HG03097 (cell line): ENCODE data around the gene CCDC201.
"Not testable (repeated sequence)": the region's sequence is repeated elsewhere in the genome, so short reads cannot be mapped to it uniquely, and the experiment has no call there.

ENCODE experiments used
- ATAC-seq: cut with Tn5 transposase; IDR thresholded peaks from one replicate; pipeline ENCODE4 v1.9.1; 2021; ENCODE audit not compliant: unreplicated experiment, low FRiP score

Gene CCDC201

DNA sequence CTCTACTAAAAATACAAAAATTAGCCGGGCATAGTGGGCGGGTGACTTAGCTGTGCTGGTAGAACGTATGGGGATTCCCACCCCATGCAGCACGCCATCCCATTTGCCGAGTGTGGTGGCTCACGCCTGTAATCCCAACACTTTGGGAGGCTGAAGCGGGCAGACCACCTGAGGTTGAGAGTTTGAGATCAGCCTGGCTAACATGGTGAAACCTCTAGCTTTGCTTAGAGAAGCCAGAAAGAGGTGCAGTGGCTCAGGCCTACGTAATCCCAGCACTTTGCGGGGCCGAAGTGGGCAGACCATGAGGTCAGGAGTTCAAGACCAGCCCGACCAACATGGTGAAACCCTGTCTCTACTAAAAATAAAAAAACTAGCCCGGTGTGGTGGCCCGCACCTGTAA lies 45.2 kb downstream of the CCDC201 start:
- not testable (repeated sequence) for ATAC-seq

DNA sequence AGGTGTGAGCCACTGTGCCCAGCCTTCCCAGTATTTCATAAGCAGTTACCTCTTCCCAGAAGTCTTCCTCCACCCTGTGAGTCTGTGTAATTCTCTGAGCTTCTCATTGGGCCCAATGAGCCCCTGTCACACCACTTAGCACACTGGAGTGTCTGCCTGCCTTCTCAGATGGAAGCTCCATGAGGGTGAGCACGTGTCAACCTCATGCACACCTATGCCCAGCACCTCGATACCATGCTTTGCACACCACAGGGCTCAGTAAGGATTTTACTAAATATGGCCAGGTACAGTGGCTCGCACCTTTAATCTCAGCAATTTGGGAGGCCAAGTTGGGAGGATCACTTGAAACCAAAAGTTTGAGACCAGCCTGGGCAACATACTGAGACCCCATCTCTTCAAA lies 46.3 kb downstream of the CCDC201 start:
- ATAC-seq, result not testable (repeated sequence)

DNA sequence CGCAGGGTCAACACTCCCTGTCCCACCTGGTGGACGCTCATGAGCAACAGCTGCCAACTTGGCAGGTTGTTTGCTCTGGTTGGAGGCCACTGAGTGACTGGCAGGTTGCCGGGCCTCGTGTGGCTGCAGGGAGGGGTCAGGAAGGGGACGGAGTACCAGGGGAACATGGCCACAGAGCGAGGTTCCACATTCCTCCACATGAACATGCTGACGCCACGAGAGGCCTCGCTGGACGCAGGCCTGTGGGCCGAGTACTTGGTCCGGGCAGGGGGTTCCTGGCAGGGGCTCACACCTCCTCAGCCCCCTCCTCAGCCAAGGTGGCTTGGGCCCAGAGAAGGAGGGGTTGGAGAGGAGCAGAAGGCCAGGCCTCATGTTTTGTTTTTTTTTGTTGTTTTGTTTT lies 54.1 kb downstream of the CCDC201 start:
- ATAC-seq, result not testable (repeated sequence)

DNA sequence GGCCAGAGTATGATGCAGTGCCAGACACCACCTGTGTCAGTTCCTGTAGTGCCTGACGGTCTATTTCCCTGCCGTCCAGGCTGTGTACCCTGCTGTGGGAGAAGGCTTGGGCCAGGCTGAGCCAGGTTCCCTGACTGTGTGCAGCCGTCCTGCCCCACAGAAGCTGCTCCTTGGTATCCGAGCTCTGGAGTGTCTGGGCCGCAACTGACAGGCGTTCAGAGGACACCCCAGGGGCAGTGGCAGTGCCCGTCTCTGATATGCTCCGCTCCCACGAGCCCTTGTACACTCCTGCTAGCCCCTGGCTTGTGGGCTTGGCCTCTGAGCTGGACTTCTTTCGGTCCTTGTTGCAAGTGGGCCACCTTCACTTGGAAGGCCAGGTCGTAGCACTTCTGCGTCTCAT lies 55.0 kb downstream of the CCDC201 start:
- ATAC-seq, result not testable (repeated sequence)

DNA sequence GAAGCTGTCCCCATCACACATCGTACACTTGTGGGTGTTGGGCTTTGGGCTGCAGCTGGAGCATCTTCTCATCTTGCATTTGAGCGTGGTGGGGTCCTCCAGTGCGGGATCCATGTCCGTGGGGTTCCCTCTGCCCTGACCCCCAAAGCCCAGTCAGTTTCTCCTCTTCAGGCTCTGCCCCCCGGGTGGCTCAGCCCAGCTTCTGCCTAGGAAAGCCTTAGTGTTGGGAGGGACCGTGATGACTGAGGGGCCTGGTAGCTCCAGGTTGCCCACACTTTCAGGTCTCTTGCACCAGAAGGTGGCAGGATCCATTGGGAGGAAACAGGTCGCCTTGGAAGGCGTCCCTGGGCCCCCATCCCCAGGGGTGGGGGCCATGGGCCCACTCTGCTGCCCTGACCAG lies 55.9 kb downstream of the CCDC201 start:
- ATAC-seq, result not testable (repeated sequence)

DNA sequence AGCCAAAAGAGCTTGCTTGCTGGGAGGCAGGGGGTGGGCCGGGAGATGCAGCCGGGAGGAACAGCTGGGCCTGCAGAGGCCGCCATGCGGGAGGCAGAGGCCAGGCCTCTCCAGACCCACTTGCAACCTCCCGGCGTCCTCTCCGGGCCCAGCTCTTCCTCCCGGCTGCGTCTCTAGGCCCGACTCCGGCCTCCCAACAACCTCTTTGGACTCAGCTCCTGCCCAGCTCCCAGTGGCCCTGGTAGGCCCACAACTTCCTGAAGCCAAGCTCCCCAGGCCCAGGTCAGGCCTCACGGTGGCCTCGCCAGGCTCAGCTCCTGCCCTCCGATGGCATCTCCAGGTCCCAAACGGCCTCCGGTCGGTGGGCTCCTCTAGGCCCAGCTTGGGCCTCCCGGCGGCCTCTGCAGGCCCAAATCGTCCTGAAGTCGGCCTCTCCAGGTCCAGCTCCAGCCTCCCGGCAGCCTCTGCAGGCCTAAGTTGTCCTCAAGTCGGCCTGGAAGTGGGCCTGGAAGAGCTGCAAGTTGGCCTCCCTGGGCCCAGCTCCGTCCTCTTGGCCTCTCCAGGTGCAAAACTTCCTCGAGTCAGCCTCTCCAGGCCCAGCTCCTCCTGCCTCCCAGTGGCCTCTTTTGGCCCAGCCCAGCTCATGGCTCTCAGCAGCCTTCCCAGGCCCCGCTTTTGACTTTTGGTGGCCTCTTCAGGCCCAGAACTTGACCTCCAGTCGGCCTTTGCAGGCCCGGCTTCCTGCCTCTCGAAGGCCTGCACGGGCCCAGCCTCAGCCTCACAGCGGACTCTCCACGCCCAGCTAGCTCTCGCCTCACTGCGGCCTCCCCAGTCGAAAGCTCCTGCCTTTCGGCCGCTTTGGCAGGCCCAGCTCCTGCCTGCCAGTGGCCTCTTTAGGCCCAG lies 58.4 kb downstream of the CCDC201 start:
- not testable (repeated sequence) for ATAC-seq

DNA sequence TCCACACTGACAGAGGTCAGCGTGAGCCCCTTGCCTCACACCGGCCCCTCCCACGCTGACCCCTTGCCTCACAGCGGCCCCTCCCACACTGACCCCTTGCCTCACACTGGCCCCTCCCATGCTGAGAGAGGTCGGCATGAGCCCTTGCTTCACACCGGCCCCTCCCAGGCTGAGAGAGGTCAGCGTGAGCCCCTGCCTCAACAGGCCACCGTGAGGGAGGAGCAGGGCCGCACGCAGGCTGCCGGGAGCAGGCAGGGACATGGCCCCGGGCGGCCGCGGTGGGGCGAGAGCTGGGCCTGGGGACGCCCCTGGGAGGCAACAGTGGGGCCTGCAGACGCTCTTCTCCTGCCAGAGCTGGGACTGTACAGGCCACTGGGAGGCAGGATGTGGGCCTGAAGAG lies 59.1 kb downstream of the CCDC201 start:
- not testable (repeated sequence) for ATAC-seq

DNA sequence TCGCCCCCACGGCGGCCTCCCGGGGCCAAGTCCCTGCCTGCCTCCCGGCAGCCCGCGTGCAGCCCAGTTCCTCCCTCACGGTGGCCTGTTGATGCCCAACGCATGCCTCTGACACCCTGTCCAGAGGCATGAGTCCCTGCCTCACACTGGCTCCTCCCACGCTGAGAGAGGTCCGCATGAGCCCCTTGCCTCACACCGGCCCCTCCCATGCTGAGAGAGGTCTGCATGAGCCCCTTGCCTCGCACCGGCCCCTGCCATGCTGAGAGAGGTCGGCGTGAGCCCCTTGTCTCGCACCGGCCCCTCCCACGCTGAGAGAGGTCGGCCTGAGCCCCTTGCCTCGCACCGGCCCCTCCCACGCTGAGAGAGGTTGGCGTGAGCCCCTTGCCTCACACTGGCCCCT lies 59.9 kb downstream of the CCDC201 start:
- no peak for ATAC-seq

DNA sequence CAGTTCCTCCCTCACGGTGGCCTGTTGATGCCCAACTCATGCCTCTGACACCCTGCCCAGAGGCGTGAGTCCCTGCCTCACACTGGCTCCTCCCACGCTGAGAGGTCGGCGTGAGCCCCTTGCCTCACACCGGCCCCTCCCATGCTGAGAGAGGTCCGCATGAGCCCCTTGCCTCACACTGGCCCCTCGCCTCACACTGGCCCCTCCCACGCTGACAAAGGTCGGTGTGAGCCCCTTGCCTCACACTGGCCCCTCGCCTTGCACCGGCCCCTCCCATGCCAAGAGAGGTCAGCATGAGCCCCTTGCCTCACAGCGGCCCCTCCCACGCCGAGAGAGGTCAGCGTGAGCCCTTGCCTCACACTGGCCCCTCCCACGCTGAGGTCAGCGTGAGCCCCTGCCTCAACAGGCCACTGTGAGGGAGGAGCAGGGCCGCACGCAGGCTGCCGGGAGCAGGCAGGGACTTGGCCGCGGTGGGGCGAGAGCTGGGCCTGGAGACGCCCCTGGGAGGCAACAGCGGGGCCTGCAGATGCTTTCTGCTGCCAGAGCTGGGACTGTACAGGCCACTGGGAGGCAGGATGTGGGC lies 61.1 kb downstream of the CCDC201 start:
- ATAC-seq, result not testable (repeated sequence)

DNA sequence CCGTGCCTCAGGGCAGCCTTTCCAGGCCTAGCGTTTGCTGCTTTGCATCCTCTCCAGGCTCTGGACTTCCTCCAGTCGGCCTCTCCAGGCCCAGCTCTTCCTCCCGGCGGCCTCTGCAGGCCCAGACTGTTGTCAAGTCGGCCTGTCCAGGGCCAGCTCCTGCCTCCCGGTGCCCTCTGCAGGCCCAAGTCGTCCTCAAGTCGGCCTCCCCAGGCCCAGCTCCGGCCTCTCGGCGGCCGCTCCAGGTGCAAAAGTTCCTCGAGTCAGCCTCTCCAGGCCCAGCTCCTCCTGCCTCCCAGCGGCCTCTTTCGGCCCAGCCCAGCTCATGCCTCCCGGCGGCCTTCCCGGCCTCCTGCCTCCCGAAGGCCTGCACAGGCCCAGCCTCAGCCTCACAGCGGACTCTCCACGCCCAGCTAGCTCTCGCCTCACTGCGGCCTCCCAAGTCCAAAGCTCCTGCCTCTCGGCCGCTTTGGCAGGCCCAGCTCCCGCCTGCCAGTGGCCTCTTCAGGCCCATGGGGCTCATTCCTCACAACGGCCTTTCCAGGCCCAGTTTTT lies 62.4 kb downstream of the CCDC201 start:
- ATAC-seq, result not testable (repeated sequence)
